HepG2 (cell line): ENCODE data around the gene CCDC57. TPM values are rescaled to one million over a fixed set of nuclear protein-coding genes. Genes with fewer than 3 reads are reported as not detected.

Source experiments
- ARID4A ChIP-seq: sonication (generic); formaldehyde crosslinking; IDR thresholded peaks from 2 replicates; pipeline ENCODE4 v1.5.0; 2020; ENCODE audit warnings: mild to moderate bottlenecking, missing genetic modification reagents, borderline replicate concordance
- BRF2 ChIP-seq: sonication (generic); formaldehyde crosslinking; IDR thresholded peaks from 2 replicates; pipeline ENCODE4 v1.8.1; 2022; ENCODE audit warnings: mild to moderate bottlenecking, missing genetic modification reagents
- PCBP2 ChIP-seq: fragments of 200-400 bp; formaldehyde crosslinking; optimal IDR thresholded peaks from 2 replicates; pipeline ENCODE3; 2018; ENCODE audit warnings: low read length, low read depth; ENCODE audit not compliant: poor library complexity, severe bottlenecking
- POLR2AphosphoS5 ChIP-seq: IDR thresholded peaks from 2 replicates; pipeline ENCODE4 v1.6.1; 2012; ENCODE audit warnings: low read depth, low read length
- RXRA ChIP-seq: sonication (generic); formaldehyde crosslinking; IDR thresholded peaks from 2 replicates; pipeline ENCODE4 v1.5.1; 2020; ENCODE audit warnings: missing genetic modification reagents
- SAFB2 ChIP-seq: sonication (generic); formaldehyde crosslinking; IDR thresholded peaks from 2 replicates; pipeline ENCODE4 v1.5.1; 2020; ENCODE audit warnings: missing genetic modification reagents, low read depth, mild to moderate bottlenecking, borderline replicate concordance
- SIN3A ChIP-seq: IDR thresholded peaks from 2 replicates; pipeline ENCODE4 v1.6.1; 2011; ENCODE audit warnings: low read depth, mild to moderate bottlenecking, control low read depth, low read length, borderline replicate concordance
- SUZ12 ChIP-seq: fragments of 150-350 bp; IDR thresholded peaks from 2 replicates; pipeline ENCODE4 v1.6.1; 2014; ENCODE audit warnings: low read depth, low read length
- ZBED4 ChIP-seq: sonication (generic); formaldehyde crosslinking; IDR thresholded peaks from 2 replicates; pipeline ENCODE4 v1.4.0; 2020; ENCODE audit warnings: missing genetic modification reagents, borderline replicate concordance
- ZNF33B ChIP-seq: sonication (generic); formaldehyde crosslinking; IDR thresholded peaks from 2 replicates; pipeline ENCODE4 v1.5.1; 2020; ENCODE audit warnings: mild to moderate bottlenecking, missing genetic modification reagents
- ZNF460 ChIP-seq: sonication (generic); formaldehyde crosslinking; IDR thresholded peaks from 2 replicates; pipeline ENCODE4 v1.5.1; 2020; ENCODE audit warnings: missing genetic modification reagents, mild to moderate bottlenecking, borderline replicate concordance
- ZNF567 ChIP-seq: sonication (generic); formaldehyde crosslinking; IDR thresholded peaks from 2 replicates; pipeline ENCODE4 v1.8.1; 2023; ENCODE audit warnings: mild to moderate bottlenecking, missing genetic modification reagents, borderline replicate concordance
- ZNF773 ChIP-seq: sonication (generic); formaldehyde crosslinking; IDR thresholded peaks from 2 replicates; pipeline ENCODE4 v1.4.0; 2020; ENCODE audit warnings: missing genetic modification reagents, borderline replicate concordance
- ZNF891 ChIP-seq: sonication (generic); formaldehyde crosslinking; IDR thresholded peaks from 2 replicates; pipeline ENCODE4 v1.5.0; 2020; ENCODE audit warnings: mild to moderate bottlenecking, missing genetic modification reagents
- polyA plus RNA-seq, 8 experiments: library from polyadenylated mRNA; depleted of rRNA in 3 of 8; stranded (reverse) in 7 of 8; unstranded in 1 of 8; fragments of >200 nt; fragmentation: Illumina TruSeq in 4 of 8; extraction: Trizol in 4 of 8; gene quantifications; 2 replicates each; pipeline versions ENCODE4 v1.2.1 to v1.2.3, GENCODE V29; 2011 to 2016; ENCODE audit warnings: low read depth in 4 of 8, missing spikeins in 1 of 8, mixed read lengths in 1 of 8; ENCODE audit not compliant: insufficient read depth in 1 of 8
- total RNA-seq, 5 experiments: library from RNA; depleted of rRNA; stranded (reverse); fragments of >200 nt; fragmentation: Illumina TruSeq; extraction: Trizol; gene quantifications; 2 replicates each; pipeline ENCODE4 v1.2.3, GENCODE V29; 2016; ENCODE audit warnings: low read depth in 1 of 5
- TF ChIP-seq, protein P1 (sequence below): sonication (generic); formaldehyde crosslinking; IDR thresholded peaks from 2 replicates; pipeline ENCODE4 v1.8.0; 2022; ENCODE audit warnings: mild to moderate bottlenecking, missing genetic modification reagents, borderline replicate concordance

CCDC57 gene
- total and polyA plus RNA-seq, 2 of the 13 experiments (the other 11 are each of a cell fraction or from before 2014, with no cell fraction given) = 59.3 to 59.9 TPM

- no peak for TF ChIP-seq RXRA (CRISPR knock-in tag)
- TF ChIP-seq ZNF33B (CRISPR knock-in tag) = peak; percentile 53; the same call in 1 of the 2 replicates
- no peak; the same call in 1 of the 2 replicates for TF ChIP-seq ZNF567
- peak; percentile 9; the same call in 1 of the 2 replicates for TF ChIP-seq ZNF891 (CRISPR knock-in tag)
- peak; percentile 73 for TF ChIP-seq SAFB2 (CRISPR knock-in tag)
- peak; percentile 10; the same call in 1 of the 2 replicates for TF ChIP-seq ZBED4
- TF ChIP-seq ARID4A = peak; percentile 73
- TF ChIP-seq ZNF460 (CRISPR knock-in tag) = no peak
- peak; percentile 86 for TF ChIP-seq POLR2AphosphoS5
- TF ChIP-seq PCBP2 = no peak
- peak; percentile 95; the same call in 1 of the 2 replicates for TF ChIP-seq ZNF773 (CRISPR knock-in tag)
- TF ChIP-seq SUZ12 = no peak
- TF ChIP-seq SIN3A = peak; percentile 82; the same call in 1 of the 2 replicates
- TF ChIP-seq, protein P1, sequence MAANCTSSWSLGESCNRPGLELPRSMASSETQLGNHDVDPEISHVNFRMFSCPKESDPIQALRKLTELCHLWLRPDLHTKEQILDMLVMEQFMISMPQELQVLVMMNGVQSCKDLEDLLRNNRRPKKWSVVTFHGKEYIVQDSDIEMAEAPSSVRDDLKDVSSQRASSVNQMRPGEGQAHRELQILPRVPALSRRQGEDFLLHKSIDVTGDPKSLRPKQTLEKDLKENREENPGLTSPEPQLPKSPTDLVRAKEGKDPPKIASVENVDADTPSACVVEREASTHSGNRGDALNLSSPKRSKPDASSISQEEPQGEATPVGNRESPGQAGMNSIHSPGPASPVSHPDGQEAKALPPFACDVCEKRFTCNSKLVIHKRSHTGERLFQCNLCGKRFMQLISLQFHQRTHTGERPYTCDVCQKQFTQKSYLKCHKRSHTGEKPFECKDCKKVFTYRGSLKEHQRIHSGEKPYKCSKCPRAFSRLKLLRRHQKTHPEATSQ = 0 out of 2 replicates have a peak, but pooled peaks have one; percentile 16
- peak; percentile 21; the same call in 1 of the 2 replicates for TF ChIP-seq BRF2
Observed at GRCh38 chr17:82098169-82098938, 114.3 kb downstream of the CCDC57 start, which contains the start of gene FASN (continued).
